Keratinocyte (primary cell): ENCODE measurements around the gene PDE9A.

Experiments used
- CTCF ChIP-seq, 3 experiments: IDR thresholded peaks in 1 of 3; conservative IDR thresholded peaks in 1 of 3; optimal IDR thresholded peaks in 1 of 3; 2 replicates in 2 of 3; 3 replicates in 1 of 3; pipeline versions ENCODE3 to v1.5.1; 2011; ENCODE audit warnings: low read length in 3 of 3, mild to moderate bottlenecking in 3 of 3, moderate library complexity in 2 of 3, control low read depth in 1 of 3, inconsistent platforms in 1 of 3; ENCODE audit not compliant: insufficient read depth in 2 of 3; ENCODE audit errors: extremely low read depth in 1 of 3
- EZH2 ChIP-seq: IDR thresholded peaks from one replicate; pipeline ENCODE4 v1.6.1; 2012; ENCODE audit warnings: inconsistent platforms, mild to moderate bottlenecking, low read length, moderate library complexity

- TF ChIP-seq CTCF (optimal IDR thresholded peaks at IDR 0.05 in 1 of 3, IDR thresholded peaks at IDR 0.05 in 1 of 3, conservative IDR thresholded peaks at IDR 0.05 in 1 of 3; ENCODE audit: extremely low read depth in 1 of 3, insufficient read depth in 2 of 3, low read length in 3 of 3) (no peak), EZH2 (no peak)
Measured at GRCh38 chr21:42680058-42680330, 26.6 kb downstream of the PDE9A start.
